Osteocyte (in vitro differentiated cells): ENCODE data around the gene A1BG. TPM values are rescaled to one million over a fixed set of nuclear protein-coding genes. Genes with fewer than 3 reads are reported as not detected.
"Not testable (repeated sequence)": the region's sequence is repeated elsewhere in the genome, so short reads cannot be mapped to it uniquely, and the experiment has no call there.

Experiments used
- DNase-seq: peaks from one replicate; pipeline ENCODE4 v3.0.0; 2021; ENCODE audit warnings: mixed read lengths; ENCODE audit not compliant: unreplicated experiment; ENCODE audit errors: extremely low spot score
- H3K27ac Mint-ChIP-seq: one replicate; pipeline ENCODE4 v1.8.0; 2021; ENCODE audit warnings: mild to moderate bottlenecking, mixed read lengths; ENCODE audit not compliant: unreplicated experiment
- H3K27me3 Mint-ChIP-seq: one replicate; pipeline ENCODE4 v1.8.0; 2021; ENCODE audit warnings: mixed read lengths; ENCODE audit not compliant: unreplicated experiment
- H3K36me3 Mint-ChIP-seq: one replicate; pipeline ENCODE4 v1.8.0; 2021; ENCODE audit warnings: mixed read lengths; ENCODE audit not compliant: unreplicated experiment
- H3K4me1 Mint-ChIP-seq: one replicate; pipeline ENCODE4 v1.8.0; 2021; ENCODE audit warnings: mixed read lengths; ENCODE audit not compliant: unreplicated experiment
- H3K4me3 Mint-ChIP-seq: one replicate; pipeline ENCODE4 v1.8.0; 2021; ENCODE audit warnings: mild to moderate bottlenecking, moderate library complexity, mixed read lengths; ENCODE audit not compliant: unreplicated experiment
- H3K9me3 Mint-ChIP-seq: one replicate; pipeline ENCODE4 v1.8.0; 2021; ENCODE audit warnings: mixed read lengths; ENCODE audit not compliant: unreplicated experiment
- total RNA-seq: library from RNA; stranded (reverse); gene quantifications from 2 replicates; pipeline ENCODE4 v1.2.1, GENCODE V29; 2021
- TF ChIP-seq, protein P1 (sequence below): fragments of 200-600 bp; sonication (generic); IDR thresholded peaks from 2 replicates; pipeline ENCODE4 v1.5.0; 2021; ENCODE audit warnings: antibody characterized with exemption, mild to moderate bottlenecking, moderate library complexity

A1BG gene
- total RNA-seq, 1 donor from 2014 or later: 39.8 TPM

GRCh38 chr19:58311345-58311865 is 41.9 kb downstream of the A1BG start:
- peaks cover 2% of the 10 kb centered on the region for H3K4me1 Mint-ChIP-seq
- H3K4me3 Mint-ChIP-seq: no peak overlapping the region
- H3K36me3 Mint-ChIP-seq: peaks cover 66% of the 10 kb centered on the region
- peaks cover 8% of the 10 kb centered on the region for H3K9me3 Mint-ChIP-seq
- no peak overlapping the region for H3K27ac Mint-ChIP-seq
- TF ChIP-seq, protein P1, sequence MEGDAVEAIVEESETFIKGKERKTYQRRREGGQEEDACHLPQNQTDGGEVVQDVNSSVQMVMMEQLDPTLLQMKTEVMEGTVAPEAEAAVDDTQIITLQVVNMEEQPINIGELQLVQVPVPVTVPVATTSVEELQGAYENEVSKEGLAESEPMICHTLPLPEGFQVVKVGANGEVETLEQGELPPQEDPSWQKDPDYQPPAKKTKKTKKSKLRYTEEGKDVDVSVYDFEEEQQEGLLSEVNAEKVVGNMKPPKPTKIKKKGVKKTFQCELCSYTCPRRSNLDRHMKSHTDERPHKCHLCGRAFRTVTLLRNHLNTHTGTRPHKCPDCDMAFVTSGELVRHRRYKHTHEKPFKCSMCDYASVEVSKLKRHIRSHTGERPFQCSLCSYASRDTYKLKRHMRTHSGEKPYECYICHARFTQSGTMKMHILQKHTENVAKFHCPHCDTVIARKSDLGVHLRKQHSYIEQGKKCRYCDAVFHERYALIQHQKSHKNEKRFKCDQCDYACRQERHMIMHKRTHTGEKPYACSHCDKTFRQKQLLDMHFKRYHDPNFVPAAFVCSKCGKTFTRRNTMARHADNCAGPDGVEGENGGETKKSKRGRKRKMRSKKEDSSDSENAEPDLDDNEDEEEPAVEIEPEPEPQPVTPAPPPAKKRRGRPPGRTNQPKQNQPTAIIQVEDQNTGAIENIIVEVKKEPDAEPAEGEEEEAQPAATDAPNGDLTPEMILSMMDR: no peak
- no peak for DNase-seq
- H3K27me3 Mint-ChIP-seq: no peaks in the 10 kb centered on the region

DNA sequence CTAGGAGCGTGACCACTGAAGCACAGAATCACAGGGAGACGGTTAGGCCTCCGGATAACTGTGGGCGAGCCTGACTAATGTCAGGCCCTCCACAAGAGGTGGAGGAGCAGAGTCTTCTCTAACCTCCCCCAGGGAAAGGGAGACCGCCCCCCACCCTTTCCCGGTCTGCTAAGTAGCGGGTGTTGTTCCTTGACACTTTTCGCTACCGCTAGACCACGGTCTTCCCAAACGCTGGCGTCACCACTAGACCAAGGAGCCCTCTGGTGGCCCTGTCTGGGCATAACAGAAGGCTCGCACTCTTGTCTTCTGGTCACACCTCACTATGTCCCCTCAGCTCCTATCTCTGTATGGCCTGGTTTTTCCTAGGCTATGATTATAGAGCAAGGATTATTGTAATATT is 42.6 kb downstream of the A1BG start:
- DNase-seq, H3K27ac Mint-ChIP-seq, H3K4me1 Mint-ChIP-seq, H3K9me3 Mint-ChIP-seq, H3K4me3 Mint-ChIP-seq, H3K27me3 Mint-ChIP-seq: not testable (repeated sequence)
- peaks cover 71% of the 10 kb centered on the region for H3K36me3 Mint-ChIP-seq
- TF ChIP-seq, protein P1: peak; percentile 37

DNA sequence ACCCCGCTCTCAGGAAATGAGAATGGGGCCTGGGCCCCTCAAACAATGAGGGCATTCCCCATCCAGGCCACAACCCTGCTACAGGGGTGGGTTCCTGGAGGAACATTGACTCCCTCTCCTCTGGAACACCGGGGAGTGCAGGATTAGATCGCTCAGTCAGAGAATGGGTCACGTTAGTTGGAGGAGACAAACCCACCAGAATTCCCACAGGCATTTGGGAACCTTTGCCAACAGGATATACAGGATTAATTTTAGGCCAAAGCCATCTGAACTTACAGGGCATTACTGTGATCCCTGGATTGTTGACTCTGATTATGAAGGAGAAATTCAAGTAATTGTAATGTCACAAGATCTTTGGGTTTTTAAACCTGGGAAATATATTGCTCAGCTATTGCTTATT is 45.6 kb downstream of the A1BG start:
- H3K27ac Mint-ChIP-seq: no peak overlapping the region
- peaks cover 8% of the 10 kb centered on the region for H3K9me3 Mint-ChIP-seq
- no peak for DNase-seq
- peaks cover 22% of the 10 kb centered on the region for H3K4me1 Mint-ChIP-seq
- peaks cover 55% of the 10 kb centered on the region for H3K36me3 Mint-ChIP-seq
- no peaks in the 10 kb centered on the region for H3K27me3 Mint-ChIP-seq
- H3K4me3 Mint-ChIP-seq: no peak overlapping the region
- TF ChIP-seq, protein P1: no peak

- TF ChIP-seq, protein P1: no peak
- peak overlapping the region; percentile 100 for H3K4me3 Mint-ChIP-seq
- no peak for DNase-seq
- peaks cover 49% of the 10 kb centered on the region for H3K36me3 Mint-ChIP-seq
- no peaks in the 10 kb centered on the region for H3K27me3 Mint-ChIP-seq
- peaks cover 22% of the 10 kb centered on the region for H3K4me1 Mint-ChIP-seq
- peak overlapping the region; percentile 99 for H3K27ac Mint-ChIP-seq
- no peaks in the 10 kb centered on the region for H3K9me3 Mint-ChIP-seq
Measured at GRCh38 chr19:58305932-58306323, 47.4 kb downstream of the A1BG start.

DNA sequence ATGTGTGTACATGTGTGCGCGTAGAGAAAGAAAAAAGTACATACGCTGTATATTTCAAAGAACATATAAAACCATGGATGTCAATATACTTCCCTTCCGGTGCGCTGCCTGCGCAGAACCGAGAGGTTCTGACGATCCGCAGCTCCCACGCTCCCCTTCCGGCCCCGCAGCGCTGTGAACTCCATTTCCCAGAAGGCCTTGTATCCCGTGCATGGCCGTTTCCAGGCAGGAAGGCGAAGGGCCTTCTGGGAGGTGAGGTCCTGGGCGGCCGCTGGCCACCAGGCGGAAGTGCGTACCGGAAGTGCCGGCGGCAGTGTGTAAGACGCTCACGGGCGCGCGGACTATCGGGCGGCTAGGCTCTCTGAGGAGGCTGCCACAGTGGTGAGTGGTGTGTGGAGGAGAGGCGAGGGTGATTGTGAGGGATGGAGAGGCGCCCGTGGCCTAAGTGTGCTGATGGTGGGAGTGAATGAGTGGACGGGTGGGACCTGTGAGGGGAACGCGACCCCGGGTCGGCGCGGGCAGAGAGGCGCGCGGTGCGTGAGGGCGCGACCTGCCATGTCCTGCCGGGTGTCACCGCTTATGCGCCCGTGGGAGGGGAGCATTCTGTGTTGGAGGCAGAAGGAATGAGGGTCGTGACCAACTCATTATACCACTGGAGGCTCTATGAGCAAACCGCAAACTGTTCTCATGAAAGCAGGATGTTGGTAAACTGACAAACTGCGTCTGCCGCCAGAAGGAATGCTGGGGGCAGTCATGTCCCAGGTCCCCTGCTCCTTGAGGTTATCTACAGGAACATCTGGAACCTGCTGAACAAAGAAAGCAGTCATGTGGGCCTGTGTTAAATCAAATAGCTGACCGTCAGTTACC is 48.0 kb downstream of the A1BG start, which contains the start of gene ERVK3-1:
Gene ERVK3-1 (plus strand): TSS at position 313 of the 867 bp plus-strand sequence. CDS start 6,792 bp downstream, outside the sequence.
- Mint-ChIP-seq H3K4me3 (peak within 1 kb of the TSS; percentile 100), H3K9me3 (no peaks in the 10 kb centered on the region), H3K27ac (peak within 1 kb of the TSS; percentile 99), H3K36me3 (peaks cover 54% of the 10 kb centered on the region), H3K27me3 (no peaks in the 10 kb centered on the region), H3K4me1 (peaks cover 22% of the 10 kb centered on the region)
- TF ChIP-seq, protein P1: no peak
- peak; percentile 97 for DNase-seq
